Upper lobe of right lung (tissue), 1 donor: ENCODE measurements around the gene PTPRF. TPM values are rescaled to one million over a fixed set of nuclear protein-coding genes. Genes with fewer than 3 reads are reported as not detected.
A peak's percentile ranks its signal among the peaks of the same experiment; 100 is the strongest.

Experiments
- ATAC-seq: fragments of 200-7000 bp; cut with Tn5 transposase; one replicate; pipeline ENCODE4 v1.9.1; 2020; ENCODE audit warnings: mild to moderate bottlenecking, moderate library complexity
- DNase-seq: peaks from one replicate; pipeline ENCODE4 v3.0.0-alpha.2; 2020
- H3K27ac ChIP-seq: fragments of 200-600 bp; one replicate; pipeline ENCODE4 v1.8.0; 2022
- H3K27me3 ChIP-seq: fragments of 200-600 bp; one replicate; pipeline ENCODE4 v1.8.0; 2022; ENCODE audit warnings: mild to moderate bottlenecking
- H3K36me3 ChIP-seq: fragments of 200-600 bp; one replicate; pipeline ENCODE4 v1.8.0; 2022
- H3K4me1 ChIP-seq: fragments of 200-600 bp; one replicate; pipeline ENCODE4 v1.8.0; 2022
- H3K4me3 ChIP-seq: fragments of 200-600 bp; one replicate; pipeline ENCODE4 v1.8.0; 2022; ENCODE audit warnings: mild to moderate bottlenecking
- H3K9me3 ChIP-seq: fragments of 200-600 bp; one replicate; pipeline ENCODE4 v1.8.0; 2022
- CTCF ChIP-seq: fragments of 200-600 bp; IDR thresholded peaks from one replicate; pipeline ENCODE4 v1.8.0; 2022; ENCODE audit warnings: antibody characterized with exemption
- intact Hi-C: fragments of 100-400 bp; cut with DNase I; formaldehyde crosslinking; loops from one replicate; pipeline ENCODE4 v1.11.0; 2022
- total RNA-seq: library from RNA; stranded (reverse); fragmentation: NEBNext Ultra II Directional; extraction: Animal tissue kit (Norgen Biotek cat#: 25700); gene quantifications from one replicate; pipeline ENCODE4 v1.2.1, GENCODE V29; 2021
- donor health status: DM: no; HTN: yes; CAD: no; lungs with severe emphysema.

PTPRF gene
- total RNA-seq, 1 donor from 2014 or later, result 199 TPM

GRCh38 chr1:43538969-43539368 is 8.3 kb downstream of the PTPRF start:
- peaks cover 11% of the 10 kb centered on the region for H3K4me1 ChIP-seq
- H3K27me3 ChIP-seq, result no peaks in the 10 kb centered on the region
- no peak overlapping the region for H3K4me3 ChIP-seq
- no peak for ATAC-seq
- DNase-seq, result no peak
- no peaks in the 10 kb centered on the region for H3K9me3 ChIP-seq
- H3K36me3 ChIP-seq, result no peaks in the 10 kb centered on the region
- no peak overlapping the region for H3K27ac ChIP-seq
- intact Hi-C loops, result no loop called here
- no peak for TF ChIP-seq CTCF

- no peaks in the 10 kb centered on the region for H3K9me3 ChIP-seq
- DNase-seq (peak; percentile 47), ATAC-seq (no peak)
- intact Hi-C loops, result no loop called here
- no peak overlapping the region for H3K4me3 ChIP-seq
- peaks cover 11% of the 10 kb centered on the region for H3K4me1 ChIP-seq
- H3K27me3 ChIP-seq, result no peaks in the 10 kb centered on the region
- no peak overlapping the region for H3K27ac ChIP-seq
- H3K36me3 ChIP-seq, result no peaks in the 10 kb centered on the region
- no peak for TF ChIP-seq CTCF
Measured at GRCh38 chr1:43539726-43540434, 9.2 kb downstream of the PTPRF start.

- intact Hi-C loops, result no loop called here
- no peaks in the 10 kb centered on the region for H3K36me3 ChIP-seq
- peaks cover 13% of the 10 kb centered on the region for H3K4me1 ChIP-seq
- no peak for DNase-seq
- peak overlapping the region; percentile 24 for H3K27ac ChIP-seq
- TF ChIP-seq CTCF, result no peak
- no peaks in the 10 kb centered on the region for H3K27me3 ChIP-seq
- ATAC-seq, result no peak
- no peak overlapping the region for H3K4me3 ChIP-seq
- no peaks in the 10 kb centered on the region for H3K9me3 ChIP-seq
Measured at GRCh38 chr1:43540653-43541071, 10.0 kb downstream of the PTPRF start.

GRCh38 chr1:43541141-43541540 is 10.5 kb downstream of the PTPRF start:
- H3K4me1 ChIP-seq, result peaks cover 18% of the 10 kb centered on the region
- H3K9me3 ChIP-seq, result no peaks in the 10 kb centered on the region
- ATAC-seq (no peak), DNase-seq (no peak)
- H3K27me3 ChIP-seq, result no peaks in the 10 kb centered on the region
- no peak for TF ChIP-seq CTCF
- H3K4me3 ChIP-seq, result no peak overlapping the region
- peak overlapping the region; percentile 24 for H3K27ac ChIP-seq
- no peaks in the 10 kb centered on the region for H3K36me3 ChIP-seq
- intact Hi-C loops, result no loop called here

GRCh38 chr1:43541721-43542401 is 11.2 kb downstream of the PTPRF start:
- ATAC-seq (peak; percentile 80), DNase-seq (peak; percentile 88)
- intact Hi-C loops, result no loop called here
- H3K9me3 ChIP-seq, result no peaks in the 10 kb centered on the region
- no peak overlapping the region for H3K4me3 ChIP-seq
- peak overlapping the region; percentile 37 for H3K27ac ChIP-seq
- no peaks in the 10 kb centered on the region for H3K36me3 ChIP-seq
- no peak for TF ChIP-seq CTCF
- H3K4me1 ChIP-seq, result peaks cover 19% of the 10 kb centered on the region
- no peaks in the 10 kb centered on the region for H3K27me3 ChIP-seq
